Ishikawa (cell line): Measurements from ENCODE around the gene RPS15.
A peak's percentile ranks its signal among the peaks of the same experiment; 100 is the strongest.

Source experiments
- CEBPB ChIP-seq: IDR thresholded peaks from 2 replicates; pipeline ENCODE4 v1.6.1; 2012
- CREB1 ChIP-seq: IDR thresholded peaks from 2 replicates; pipeline ENCODE4 v1.6.1; 2012; ENCODE audit warnings: low read depth
- EGR1 ChIP-seq: IDR thresholded peaks from 2 replicates; pipeline ENCODE4 v1.6.1; 2012
- EP300 ChIP-seq: IDR thresholded peaks from 2 replicates; pipeline ENCODE4 v1.6.1; 2012; ENCODE audit warnings: borderline replicate concordance
- FOXM1 ChIP-seq: IDR thresholded peaks from 2 replicates; pipeline ENCODE4 v1.6.1; 2012; ENCODE audit warnings: low read depth, borderline replicate concordance
- MAX ChIP-seq: IDR thresholded peaks from 2 replicates; pipeline ENCODE4 v1.6.1; 2012
- NFIC ChIP-seq: IDR thresholded peaks from 2 replicates; pipeline ENCODE4 v1.6.1; 2012
- RAD21 ChIP-seq: IDR thresholded peaks from 2 replicates; pipeline ENCODE4 v1.6.1; 2012; ENCODE audit warnings: low read depth
- REST ChIP-seq: IDR thresholded peaks from 2 replicates; pipeline ENCODE4 v1.6.1; 2012; ENCODE audit warnings: low read depth, mild to moderate bottlenecking
- TAF1 ChIP-seq: IDR thresholded peaks from 2 replicates; pipeline ENCODE4 v1.6.1; 2012; ENCODE audit warnings: low read depth, mild to moderate bottlenecking
- TCF12 ChIP-seq: IDR thresholded peaks from 2 replicates; pipeline ENCODE4 v1.6.1; 2012; ENCODE audit warnings: low read depth
- TEAD4 ChIP-seq: IDR thresholded peaks from 2 replicates; pipeline ENCODE4 v1.6.1; 2012
- USF1 ChIP-seq: IDR thresholded peaks from 2 replicates; pipeline ENCODE4 v1.6.1; 2012
- YY1 ChIP-seq: IDR thresholded peaks from 2 replicates; pipeline ENCODE4 v1.6.1; 2012; ENCODE audit warnings: low read depth
- ZBTB7A ChIP-seq: IDR thresholded peaks from 2 replicates; pipeline ENCODE4 v1.6.1; 2012; ENCODE audit warnings: low read depth

RPS15 gene

GRCh38 chr19:1474765-1475351 is 36.7 kb downstream of the RPS15 start:
- TF ChIP-seq EP300 (no peak), CREB1 (no peak), TAF1 (no peak), FOXM1 (no peak)

GRCh38 chr19:1475751-1476437 is 37.7 kb downstream of the RPS15 start:
- TF ChIP-seq CEBPB (no peak), USF1 (no peak), TEAD4 (no peak), ZBTB7A (no peak), EGR1 (no peak), MAX (no peak), YY1 (no peak), NFIC (no peak), TAF1 (no peak), FOXM1 (no peak), EP300 (no peak), RAD21 (no peak), CREB1 (no peak), REST (no peak), TCF12 (no peak)

- TF ChIP-seq CREB1 = no peak; the same call in 1 of the 2 replicates
- no peak for TF ChIP-seq REST
- TF ChIP-seq CEBPB = no peak
- TF ChIP-seq TCF12 = peak; percentile 62
- TF ChIP-seq NFIC = peak; percentile 22; the same call in 1 of the 2 replicates
- TF ChIP-seq MAX = peak; percentile 97
- no peak for TF ChIP-seq TEAD4
- no peak for TF ChIP-seq FOXM1
- no peak for TF ChIP-seq RAD21
- TF ChIP-seq EP300 = peak; percentile 26; the same call in 1 of the 2 replicates
- no peak for TF ChIP-seq ZBTB7A
- peak; percentile 49; the same call in 1 of the 2 replicates for TF ChIP-seq TAF1
- TF ChIP-seq YY1 = no peak
- peak; percentile 44; the same call in 1 of the 2 replicates for TF ChIP-seq EGR1
- peak; percentile 98 for TF ChIP-seq USF1
Observed at GRCh38 chr19:1478934-1479707, 40.9 kb downstream of the RPS15 start, which contains the start of gene C19orf25. Gene C19orf25 (minus strand): TSS chr19:1479215. CDS start chr19:1478903, 312 bp downstream.

GRCh38 chr19:1481224-1481892 is 43.2 kb downstream of the RPS15 start:
- no peak for TF ChIP-seq MAX
- no peak for TF ChIP-seq NFIC
- TF ChIP-seq EP300 = no peak
- no peak for TF ChIP-seq CEBPB
- no peak for TF ChIP-seq CREB1
- TF ChIP-seq TAF1 = no peak
- no peak for TF ChIP-seq EGR1
- TF ChIP-seq TCF12 = no peak
- TF ChIP-seq RAD21 = no peak
- TF ChIP-seq REST = no peak
- no peak for TF ChIP-seq USF1
- TF ChIP-seq TEAD4 = no peak
- no peak for TF ChIP-seq YY1
- no peak for TF ChIP-seq ZBTB7A
